Measurements from ENCODE around the gene PALMD.

DNA sequence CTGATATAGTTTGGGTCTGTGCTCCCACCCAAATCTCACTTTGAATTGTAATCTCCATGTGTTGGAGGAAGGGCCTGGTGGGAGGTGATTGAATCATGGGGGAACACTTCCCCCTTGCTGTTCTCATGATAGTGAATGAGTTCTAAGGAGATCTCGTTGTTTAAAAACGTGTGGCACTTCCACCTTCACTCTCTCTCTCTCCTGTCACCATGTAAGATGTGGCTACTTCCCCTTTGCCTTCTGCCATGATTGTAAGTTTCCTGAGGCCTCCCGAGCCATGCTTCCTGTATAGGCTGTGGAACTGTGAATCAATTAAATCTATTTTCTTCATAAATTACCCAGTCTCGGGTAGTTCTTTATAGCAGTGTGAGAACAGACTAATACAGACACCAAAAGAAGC, 80.1 kb downstream of the PALMD start:
- TF ChIP-seq GATA3 (IDR thresholded peaks at IDR 0.05; ENCODE audit: low read depth, low read length) = no peak
- no peak for TF ChIP-seq GATA2 (IDR thresholded peaks at IDR 0.05; ENCODE audit: low read depth, low read length)

Data from SH-SY5Y (cell line).